ENCODE results near the gene EXOC6B. TPM values are rescaled to one million over a fixed set of nuclear protein-coding genes. Genes with fewer than 3 reads are reported as not detected.

EXOC6B gene
- total and polyA plus RNA-seq, 2 donors from 2014 or later = 5.9 to 31.3 TPM

- peak; percentile 41 for FAIRE-seq
- Histone ChIP-seq H3K27me3 (ENCODE audit: control insufficient read depth, insufficient read depth, low read length) (no peaks in the 10 kb centered on the region), H3K9me3 (ENCODE audit: control insufficient read depth in 2 of 3, insufficient read depth in 1 of 3, low read length in 3 of 3) (no peaks in the 10 kb centered on the region), H3K4me3 (ENCODE audit: low read length in 3 of 3) (no peak overlapping the region), H3K36me3 (ENCODE audit: control insufficient read depth in 2 of 3, insufficient read depth in 3 of 3, low read length in 3 of 3) (no peaks in the 10 kb centered on the region), H3K4me1 (ENCODE audit: control insufficient read depth in 2 of 3, insufficient read depth in 2 of 3, low read depth in 1 of 3, low read length in 3 of 3) (peaks cover 0 to 11% (median 5%) of the 10 kb centered on the region in 3 donors), H3K9ac (ENCODE audit: low read length in 3 of 3) (no peak overlapping the region), H3K27ac (ENCODE audit: low read depth in 2 of 2, low read length in 2 of 2) (no peak overlapping the region)
- no peak for TF ChIP-seq CTCF (IDR thresholded peaks at IDR 0.05; ENCODE audit: borderline replicate concordance, extremely low read depth, insufficient read depth)
- no peak for DNase-seq
- intact Hi-C loops (cut with DNase I) = no loop called here
Observed at GRCh38 chr2:72270556-72271275, 555.1 kb downstream of the EXOC6B start.

- Histone ChIP-seq H3K27me3 (ENCODE audit: control insufficient read depth, insufficient read depth, low read length) (no peaks in the 10 kb centered on the region), H3K27ac (ENCODE audit: low read depth in 2 of 2, low read length in 2 of 2) (no peak overlapping the region), H3K9ac (ENCODE audit: low read length in 3 of 3) (no peak overlapping the region), H3K4me3 (ENCODE audit: low read length in 3 of 3) (no peak overlapping the region), H3K9me3 (ENCODE audit: control insufficient read depth in 2 of 3, insufficient read depth in 1 of 3, low read length in 3 of 3) (no peaks in the 10 kb centered on the region), H3K36me3 (ENCODE audit: control insufficient read depth in 2 of 3, insufficient read depth in 3 of 3, low read length in 3 of 3) (no peaks in the 10 kb centered on the region), H3K4me1 (ENCODE audit: control insufficient read depth in 2 of 3, insufficient read depth in 2 of 3, low read depth in 1 of 3, low read length in 3 of 3) (no peaks in the 10 kb centered on the region)
- intact Hi-C loops (cut with DNase I) = no loop called here
- FAIRE-seq (no peak), DNase-seq (peak in 1 of 5 donors; percentile 33)
- TF ChIP-seq CTCF (IDR thresholded peaks at IDR 0.05; ENCODE audit: borderline replicate concordance, extremely low read depth, insufficient read depth) = no peak
Observed at GRCh38 chr2:72263776-72264060, 562.1 kb downstream of the EXOC6B start.

- no peak overlapping the region for H3K27ac ChIP-seq (ENCODE audit: low read depth in 2 of 2, low read length in 2 of 2)
- no peaks in the 10 kb centered on the region for H3K4me1 ChIP-seq (ENCODE audit: control insufficient read depth in 2 of 3, insufficient read depth in 2 of 3, low read depth in 1 of 3, low read length in 3 of 3)
- intact Hi-C loops (cut with DNase I) = no loop called here
- DNase-seq = peak in 1 of 5 donors; percentile 17
- H3K9ac ChIP-seq (ENCODE audit: low read length in 3 of 3) = no peak overlapping the region
- no peaks in the 10 kb centered on the region for H3K36me3 ChIP-seq (ENCODE audit: control insufficient read depth in 2 of 3, insufficient read depth in 3 of 3, low read length in 3 of 3)
- no peaks in the 10 kb centered on the region for H3K27me3 ChIP-seq (ENCODE audit: control insufficient read depth, insufficient read depth, low read length)
- H3K4me3 ChIP-seq (ENCODE audit: low read length in 3 of 3) = no peak overlapping the region
- no peak for FAIRE-seq
- no peak for TF ChIP-seq CTCF (IDR thresholded peaks at IDR 0.05; ENCODE audit: borderline replicate concordance, extremely low read depth, insufficient read depth)
- H3K9me3 ChIP-seq (ENCODE audit: control insufficient read depth in 2 of 3, insufficient read depth in 1 of 3, low read length in 3 of 3) = no peaks in the 10 kb centered on the region
Observed at GRCh38 chr2:72263043-72263775, 562.6 kb downstream of the EXOC6B start.
